H1 (cell line): ENCODE measurements around the gene ZNF532. TPM values are rescaled to one million over a fixed set of nuclear protein-coding genes. Genes with fewer than 3 reads are reported as not detected.

Source experiments
- CREB1 ChIP-seq: IDR thresholded peaks from 2 replicates; pipeline ENCODE4 v1.6.1; 2012; ENCODE audit warnings: inconsistent platforms
- RNF2 ChIP-seq: fragments of 200-900, 300-1000 bp; sonication (generic); IDR thresholded peaks from 2 replicates; pipeline ENCODE4 v1.7.1; 2016; ENCODE audit warnings: borderline replicate concordance, low read depth, mild to moderate bottlenecking, antibody characterized with exemption, low read length; ENCODE audit not compliant: poor library complexity, severe bottlenecking; ENCODE audit errors: missing control alignments
- polyA plus RNA-seq, 7 experiments: library from polyadenylated mRNA; depleted of rRNA in 3 of 7; stranded (reverse) in 5 of 7; unstranded in 2 of 7; fragments of >200 nt in 5 of 7; fragments of 200-250 nt in 2 of 7; gene quantifications; 1 replicate in 5 of 7; 2 replicates in 1 of 7; 4 replicates in 1 of 7; pipeline versions ENCODE4 v1.2.1 to v1.2.3, GENCODE V29; 2011 to 2013; ENCODE audit warnings: missing spikeins in 2 of 7, mixed read lengths in 2 of 7
- total RNA-seq: library from RNA; stranded (reverse); fragmentation: NEBNext Ultra II Directional; extraction: Animal tissue kit (Norgen Biotek cat#: 25700); gene quantifications from 2 replicates; pipeline ENCODE4 v1.2.1, GENCODE V29; 2021

ZNF532 gene
- total and polyA plus RNA-seq, 2 of the 8 experiments (the other 6 are each of a cell fraction or from before 2014, with no cell fraction given), result 143 to 240 TPM

- no peak for TF ChIP-seq RNF2
- TF ChIP-seq CREB1, result no peak
Measured at GRCh38 chr18:58951986-58952702, 87.5 kb downstream of the ZNF532 start (continued).
